NT2/D1 (cell line): ENCODE data around the gene IGLL1.

Experiments used
- DNase-seq: peaks from one replicate; pipeline ENCODE4 v3.0.0-alpha.2; 2011; ENCODE audit warnings: low read depth, low spot score
- H3K27me3 ChIP-seq: 2 replicates; pipeline ENCODE4 v1.6.0; 2011; ENCODE audit warnings: mild to moderate bottlenecking; ENCODE audit not compliant: insufficient read length, insufficient read depth
- H3K36me3 ChIP-seq: 2 replicates; pipeline ENCODE4 v1.6.1; 2011; ENCODE audit warnings: mild to moderate bottlenecking, low read length, mixed read lengths; ENCODE audit not compliant: insufficient read depth, insufficient read length
- H3K4me1 ChIP-seq: 2 replicates; pipeline ENCODE4 v1.5.1; 2011; ENCODE audit not compliant: insufficient read depth, insufficient read length
- H3K4me3 ChIP-seq: 2 replicates; pipeline ENCODE4 v1.5.1; 2011; ENCODE audit warnings: low read depth; ENCODE audit not compliant: insufficient read length
- H3K9ac ChIP-seq: 2 replicates; pipeline ENCODE4 v1.6.0; 2011; ENCODE audit warnings: low read depth; ENCODE audit not compliant: insufficient read length
- H3K9me3 ChIP-seq: 2 replicates; pipeline ENCODE4 v1.5.1; 2011; ENCODE audit warnings: mild to moderate bottlenecking, low read length; ENCODE audit not compliant: insufficient read depth
- SUZ12 ChIP-seq: IDR thresholded peaks from 2 replicates; pipeline ENCODE4 v1.6.1; 2011; ENCODE audit not compliant: insufficient read length, insufficient read depth; ENCODE audit errors: extremely low read depth
- YY1 ChIP-seq: IDR thresholded peaks from 2 replicates; pipeline ENCODE4 v1.6.1; 2011; ENCODE audit not compliant: insufficient read length, insufficient read depth
- ZNF274 ChIP-seq: IDR thresholded peaks from 2 replicates; pipeline ENCODE4 v1.6.1; 2011; ENCODE audit warnings: mild to moderate bottlenecking, low read depth, low read length

The IGLL1 gene

GRCh38 chr22:23557467-23557866, 22.6 kb downstream of the IGLL1 start:
- TF ChIP-seq YY1, result no peak
- TF ChIP-seq ZNF274, result no peak
- TF ChIP-seq SUZ12, result no peak
- Histone ChIP-seq H3K9ac (no peak overlapping the region), H3K4me3 (no peak overlapping the region), H3K36me3 (no peaks in the 10 kb centered on the region), H3K4me1 (peaks cover 2% of the 10 kb centered on the region), H3K9me3 (no peaks in the 10 kb centered on the region), H3K27me3 (peaks cover 13% of the 10 kb centered on the region)
- no peak for DNase-seq

DNA sequence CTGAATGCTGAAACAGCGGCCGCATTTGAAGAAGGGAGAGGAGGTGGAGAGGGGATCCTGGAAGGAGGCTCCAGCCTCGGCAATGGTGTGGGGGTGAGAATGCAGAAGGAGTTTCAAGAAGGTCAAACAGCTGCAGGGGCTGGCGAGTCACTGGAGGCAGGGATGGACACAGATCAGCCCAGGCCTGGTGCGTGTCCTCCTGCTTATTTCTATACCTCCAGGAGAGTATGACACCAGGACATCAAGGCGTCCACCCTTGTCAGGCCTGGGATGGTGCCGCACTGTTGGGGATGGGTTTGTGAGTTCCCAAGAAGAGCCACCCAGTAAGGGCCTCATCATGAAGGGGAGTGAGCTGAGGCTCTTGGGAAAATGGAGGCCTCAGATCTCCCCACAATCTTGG, 23.1 kb downstream of the IGLL1 start:
- H3K9me3 ChIP-seq, result no peaks in the 10 kb centered on the region
- H3K4me3 ChIP-seq, result no peak overlapping the region
- no peak for DNase-seq
- TF ChIP-seq ZNF274 (no peak), SUZ12 (no peak), YY1 (no peak)
- H3K9ac ChIP-seq, result no peak overlapping the region
- peaks cover 17% of the 10 kb centered on the region for H3K27me3 ChIP-seq
- no peaks in the 10 kb centered on the region for H3K36me3 ChIP-seq
- no peaks in the 10 kb centered on the region for H3K4me1 ChIP-seq

- H3K9ac ChIP-seq, result no peak overlapping the region
- H3K4me3 ChIP-seq, result no peak overlapping the region
- DNase-seq, result no peak
- no peaks in the 10 kb centered on the region for H3K4me1 ChIP-seq
- H3K27me3 ChIP-seq, result peaks cover 25% of the 10 kb centered on the region
- no peaks in the 10 kb centered on the region for H3K9me3 ChIP-seq
- no peak for TF ChIP-seq ZNF274
- TF ChIP-seq SUZ12, result no peak
- no peak for TF ChIP-seq YY1
- no peaks in the 10 kb centered on the region for H3K36me3 ChIP-seq
Observed at GRCh38 chr22:23556026-23556620, 24.0 kb downstream of the IGLL1 start.

GRCh38 chr22:23555118-23555517, 25.0 kb downstream of the IGLL1 start:
- Histone ChIP-seq H3K4me3 (no peak overlapping the region), H3K9ac (no peak overlapping the region), H3K4me1 (no peaks in the 10 kb centered on the region), H3K27me3 (peaks cover 25% of the 10 kb centered on the region), H3K9me3 (no peaks in the 10 kb centered on the region), H3K36me3 (no peaks in the 10 kb centered on the region)
- no peak for DNase-seq
- TF ChIP-seq YY1 (no peak), SUZ12 (no peak), ZNF274 (no peak)

DNA sequence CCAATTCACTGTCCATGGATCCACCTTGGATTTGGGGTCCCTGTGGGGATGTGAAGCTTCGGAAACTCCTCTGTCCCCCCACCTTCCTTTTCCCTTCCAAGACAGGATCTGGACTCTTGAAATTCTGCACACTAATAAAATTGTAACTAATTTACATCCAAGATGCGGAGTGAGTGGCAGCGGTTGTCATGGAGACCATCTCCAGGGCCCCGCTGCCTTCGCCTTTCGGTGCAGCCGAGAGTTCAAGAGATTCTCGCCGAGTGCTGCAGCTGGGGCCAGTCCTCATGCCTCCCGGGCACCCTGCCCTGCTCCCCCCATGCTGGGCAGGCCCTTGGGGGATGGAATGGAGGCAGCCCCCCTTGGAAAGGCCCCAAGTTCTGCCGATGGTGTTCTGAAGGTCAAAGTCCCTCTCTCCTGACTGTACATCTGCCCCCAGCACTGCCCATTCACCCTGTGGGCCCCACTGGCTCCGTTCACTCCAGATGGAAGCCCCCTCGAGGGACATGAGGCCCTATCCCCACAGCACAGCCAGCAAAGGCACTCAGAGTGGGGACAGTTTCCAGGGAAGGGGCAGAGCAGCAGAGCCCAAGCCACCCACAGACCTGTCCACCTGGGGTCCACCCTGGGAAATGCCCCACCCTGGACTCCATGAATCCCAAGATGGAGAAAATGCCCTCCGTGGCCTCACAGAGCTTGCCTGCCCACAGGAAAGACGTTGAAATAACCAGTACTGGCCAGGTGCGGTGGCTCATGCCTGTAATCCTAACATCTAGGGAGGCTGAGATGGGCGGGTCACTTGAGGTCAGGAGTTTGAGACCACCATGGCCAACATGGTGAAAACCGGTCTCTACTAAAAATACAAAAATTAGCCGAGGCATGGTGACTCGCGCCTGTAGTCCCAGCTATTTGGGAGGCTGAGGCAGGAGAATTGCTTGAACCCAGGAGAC, 25.9 kb downstream of the IGLL1 start:
- peaks cover 25% of the 10 kb centered on the region for H3K27me3 ChIP-seq
- DNase-seq, result no peak
- no peaks in the 10 kb centered on the region for H3K9me3 ChIP-seq
- TF ChIP-seq SUZ12 (no peak), YY1 (no peak), ZNF274 (no peak)
- H3K9ac ChIP-seq, result no peak overlapping the region
- H3K36me3 ChIP-seq, result no peaks in the 10 kb centered on the region
- H3K4me1 ChIP-seq, result no peaks in the 10 kb centered on the region
- H3K4me3 ChIP-seq, result no peak overlapping the region

GRCh38 chr22:23553438-23553837, 26.7 kb downstream of the IGLL1 start:
- no peak for DNase-seq
- H3K9me3 ChIP-seq, result no peaks in the 10 kb centered on the region
- H3K4me1 ChIP-seq, result no peaks in the 10 kb centered on the region
- H3K27me3 ChIP-seq, result peaks cover 25% of the 10 kb centered on the region
- H3K9ac ChIP-seq, result no peak overlapping the region
- TF ChIP-seq ZNF274, result no peak
- TF ChIP-seq SUZ12, result no peak
- TF ChIP-seq YY1, result no peak
- no peaks in the 10 kb centered on the region for H3K36me3 ChIP-seq
- no peak overlapping the region for H3K4me3 ChIP-seq

DNA sequence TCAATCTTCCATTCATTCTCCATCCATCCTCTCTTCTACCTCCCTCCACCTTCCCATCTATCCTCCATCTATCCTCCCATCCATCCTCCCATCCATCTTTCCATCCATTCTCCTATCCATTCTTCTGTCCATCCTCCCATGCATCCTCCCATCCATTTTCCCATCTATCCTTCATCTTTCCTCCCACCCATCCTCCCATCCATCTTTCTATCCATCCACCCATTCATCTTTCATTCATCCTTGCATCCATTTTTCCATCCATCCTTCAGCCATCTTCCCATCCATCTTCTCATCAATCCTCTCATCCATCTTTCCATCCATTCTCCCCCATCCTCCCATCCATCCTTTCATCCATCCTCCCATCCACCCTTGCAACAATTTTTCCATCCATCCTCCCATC, 27.5 kb downstream of the IGLL1 start:
- Histone ChIP-seq H3K9ac (no peak overlapping the region), H3K9me3 (no peaks in the 10 kb centered on the region), H3K27me3 (peaks cover 25% of the 10 kb centered on the region), H3K36me3 (no peaks in the 10 kb centered on the region), H3K4me1 (no peaks in the 10 kb centered on the region), H3K4me3 (no peak overlapping the region)
- TF ChIP-seq YY1 (no peak), ZNF274 (no peak), SUZ12 (no peak)
- DNase-seq, result no peak
